ENCODE results near the gene CYP2C8. TPM values are rescaled to one million over a fixed set of nuclear protein-coding genes. Genes with fewer than 3 reads are reported as not detected.
"Not testable (repeated sequence)": the region's sequence is repeated elsewhere in the genome, so short reads cannot be mapped to it uniquely, and the experiment has no call there.

CYP2C8 gene
- total and polyA plus RNA-seq, 2 donors (not counting 3 experiments of a cell fraction or from before 2014, with no cell fraction given): 0.06 TPM; not detected in 1

GRCh38 chr10:95110823-95111222, 41.5 kb upstream of the CYP2C8 start:
- H3K4me2 ChIP-seq (ENCODE audit: insufficient read depth, low read length); POLR2A ChIA-PET; H3K9me3 ChIP-seq (replicated peaks; ENCODE audit: control insufficient read depth, insufficient read depth, low read length); H3K27me3 ChIP-seq (ENCODE audit: control insufficient read depth in 2 of 2, insufficient read depth in 2 of 2, low read length in 2 of 2); H4K20me1 ChIP-seq (replicated peaks; ENCODE audit: control insufficient read depth, extremely low read depth, insufficient read depth, low read length); BruUV-seq (replicated peaks); H3K4me3 ChIP-seq (replicated peaks in 1 of 3; ENCODE audit: insufficient read depth in 1 of 3, low read depth in 1 of 3, low read length in 3 of 3); H3K27ac ChIP-seq (ENCODE audit: insufficient read depth, low read depth, low read length); H3K9me1 ChIP-seq (replicated peaks; ENCODE audit: control insufficient read depth, extremely low read depth, insufficient read depth, low read length); dilution Hi-C loops (cut with MboI; ENCODE audit: extremely low pct_ligation_motif_present, low sequenced_read_pairs); H3K36me3 ChIP-seq (ENCODE audit: control insufficient read depth in 2 of 2, extremely low read depth in 1 of 2, insufficient read depth in 2 of 2, low read length in 2 of 2); CTCF ChIA-PET; intact Hi-C loops (cut with micrococcal nuclease); DNase-seq (ENCODE audit: low read depth, low spot score); H3K4me1 ChIP-seq (ENCODE audit: control insufficient read depth, extremely low read depth, insufficient read depth, low read length); FAIRE-seq; H3K9ac ChIP-seq (replicated peaks; ENCODE audit: extremely low read depth, insufficient read depth, low read length); H3K79me2 ChIP-seq (ENCODE audit: control insufficient read depth, insufficient read depth, low read length); H2AFZ ChIP-seq (ENCODE audit: low read depth, low read length): not testable (repeated sequence)

GRCh38 chr10:95097805-95098204, 28.5 kb upstream of the CYP2C8 start:
- H3K79me2 ChIP-seq (ENCODE audit: control insufficient read depth, insufficient read depth, low read length): no peaks in the 10 kb centered on the region
- ChIA-PET CTCF (no interaction called here), POLR2A (no interaction called here)
- H3K4me3 ChIP-seq (replicated peaks in 1 of 3; ENCODE audit: insufficient read depth in 1 of 3, low read depth in 1 of 3, low read length in 3 of 3): no peak overlapping the region
- no peak overlapping the region for H3K4me2 ChIP-seq (ENCODE audit: insufficient read depth, low read length)
- no peaks in the 10 kb centered on the region for H3K27me3 ChIP-seq (ENCODE audit: control insufficient read depth in 2 of 2, insufficient read depth in 2 of 2, low read length in 2 of 2)
- no peaks in the 10 kb centered on the region for H4K20me1 ChIP-seq (replicated peaks; ENCODE audit: control insufficient read depth, extremely low read depth, insufficient read depth, low read length)
- no peak for TF ChIP-seq GATA2 (IDR thresholded peaks at IDR 0.05; ENCODE audit: insufficient read depth, insufficient read length, low read depth, low read length)
- no peak for TF ChIP-seq CTCF (IDR thresholded peaks at IDR 0.05; ENCODE audit: extremely low read depth in 1 of 2, insufficient read depth in 1 of 2, low read depth in 1 of 2, low read length in 2 of 2)
- TF ChIP-seq FOS (IDR thresholded peaks at IDR 0.05; ENCODE audit: borderline replicate concordance, insufficient read depth, low read length): no peak
- TF ChIP-seq POLR2AphosphoS5 (IDR thresholded peaks at IDR 0.05; ENCODE audit: insufficient read depth, low read depth, low read length): no peak
- TF ChIP-seq JUN (IDR thresholded peaks at IDR 0.05; ENCODE audit: borderline replicate concordance, insufficient read depth, insufficient read length, low read depth): no peak
- TF ChIP-seq POLR2A (IDR thresholded peaks at IDR 0.05; ENCODE audit: low read depth, low read length): no peak
- no peak for TF ChIP-seq MAX (IDR thresholded peaks at IDR 0.05; ENCODE audit: insufficient read depth, insufficient read length)
- no peak for TF ChIP-seq MYC (IDR thresholded peaks at IDR 0.05; ENCODE audit: low read depth, low read length)
- TF ChIP-seq EZH2 (IDR thresholded peaks at IDR 0.05; ENCODE audit: borderline replicate concordance, low read depth, low read length, severe bottlenecking): no peak
- no TSS peak for BruUV-seq (replicated peaks)
- no peaks in the 10 kb centered on the region for H3K4me1 ChIP-seq (ENCODE audit: control insufficient read depth, extremely low read depth, insufficient read depth, low read length)
- intact Hi-C loops (cut with micrococcal nuclease): no loop called here
- dilution Hi-C loops (cut with MboI; ENCODE audit: extremely low pct_ligation_motif_present, low sequenced_read_pairs): no loop called here
- no peak overlapping the region for H2AFZ ChIP-seq (ENCODE audit: low read depth, low read length)
- DNase-seq (ENCODE audit: low read depth, low spot score) (no peak), FAIRE-seq (no peak)
- no peak overlapping the region for H3K27ac ChIP-seq (ENCODE audit: insufficient read depth, low read depth, low read length)
- H3K36me3 ChIP-seq (ENCODE audit: control insufficient read depth in 2 of 2, extremely low read depth in 1 of 2, insufficient read depth in 2 of 2, low read length in 2 of 2): no peaks in the 10 kb centered on the region
- no peaks in the 10 kb centered on the region for H3K9me1 ChIP-seq (replicated peaks; ENCODE audit: control insufficient read depth, extremely low read depth, insufficient read depth, low read length)
- H3K9me3 ChIP-seq (replicated peaks; ENCODE audit: control insufficient read depth, insufficient read depth, low read length): no peaks in the 10 kb centered on the region
- no peak overlapping the region for H3K9ac ChIP-seq (replicated peaks; ENCODE audit: extremely low read depth, insufficient read depth, low read length)
